ENCODE measurements around the gene CHST11.

DNA sequence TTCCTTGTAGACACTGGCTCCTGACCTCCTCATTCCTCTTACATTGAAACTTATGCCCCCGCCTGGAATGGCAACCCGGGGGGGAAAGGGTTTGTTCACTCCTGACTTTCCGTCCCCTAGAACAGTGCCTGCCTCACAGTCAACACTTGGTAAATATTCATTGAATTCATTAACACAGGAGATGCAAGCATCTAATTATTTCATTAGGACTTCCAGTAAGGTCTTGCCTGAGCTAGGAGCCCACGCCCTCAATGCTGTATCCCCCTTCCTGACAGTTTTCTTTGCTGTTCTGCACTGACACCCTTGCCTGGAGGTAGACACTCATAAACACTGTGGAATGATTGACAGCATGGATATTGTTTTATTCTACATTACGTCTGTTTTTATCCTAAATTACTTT, 49.3 kb upstream of the CHST11 start:
- TF ChIP-seq ZBTB8A (tag by site-specific recombination; IDR thresholded peaks at IDR 0.05) (no peak), ZNF266 (tag by site-specific recombination; IDR thresholded peaks at IDR 0.05; ENCODE audit: low read depth) (no peak), ZNF571 (tag by site-specific recombination; IDR thresholded peaks at IDR 0.05) (no peak), ZNF324 (tag by site-specific recombination; IDR thresholded peaks at IDR 0.05) (no peak), ZBTB7A (tag by site-specific recombination; IDR thresholded peaks at IDR 0.05; ENCODE audit: low read depth) (no peak)
- TF ChIP-seq, protein P1, sequence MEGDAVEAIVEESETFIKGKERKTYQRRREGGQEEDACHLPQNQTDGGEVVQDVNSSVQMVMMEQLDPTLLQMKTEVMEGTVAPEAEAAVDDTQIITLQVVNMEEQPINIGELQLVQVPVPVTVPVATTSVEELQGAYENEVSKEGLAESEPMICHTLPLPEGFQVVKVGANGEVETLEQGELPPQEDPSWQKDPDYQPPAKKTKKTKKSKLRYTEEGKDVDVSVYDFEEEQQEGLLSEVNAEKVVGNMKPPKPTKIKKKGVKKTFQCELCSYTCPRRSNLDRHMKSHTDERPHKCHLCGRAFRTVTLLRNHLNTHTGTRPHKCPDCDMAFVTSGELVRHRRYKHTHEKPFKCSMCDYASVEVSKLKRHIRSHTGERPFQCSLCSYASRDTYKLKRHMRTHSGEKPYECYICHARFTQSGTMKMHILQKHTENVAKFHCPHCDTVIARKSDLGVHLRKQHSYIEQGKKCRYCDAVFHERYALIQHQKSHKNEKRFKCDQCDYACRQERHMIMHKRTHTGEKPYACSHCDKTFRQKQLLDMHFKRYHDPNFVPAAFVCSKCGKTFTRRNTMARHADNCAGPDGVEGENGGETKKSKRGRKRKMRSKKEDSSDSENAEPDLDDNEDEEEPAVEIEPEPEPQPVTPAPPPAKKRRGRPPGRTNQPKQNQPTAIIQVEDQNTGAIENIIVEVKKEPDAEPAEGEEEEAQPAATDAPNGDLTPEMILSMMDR (tag by site-specific recombination; IDR thresholded peaks at IDR 0.05): no peak
- TF ChIP-seq, protein P2, sequence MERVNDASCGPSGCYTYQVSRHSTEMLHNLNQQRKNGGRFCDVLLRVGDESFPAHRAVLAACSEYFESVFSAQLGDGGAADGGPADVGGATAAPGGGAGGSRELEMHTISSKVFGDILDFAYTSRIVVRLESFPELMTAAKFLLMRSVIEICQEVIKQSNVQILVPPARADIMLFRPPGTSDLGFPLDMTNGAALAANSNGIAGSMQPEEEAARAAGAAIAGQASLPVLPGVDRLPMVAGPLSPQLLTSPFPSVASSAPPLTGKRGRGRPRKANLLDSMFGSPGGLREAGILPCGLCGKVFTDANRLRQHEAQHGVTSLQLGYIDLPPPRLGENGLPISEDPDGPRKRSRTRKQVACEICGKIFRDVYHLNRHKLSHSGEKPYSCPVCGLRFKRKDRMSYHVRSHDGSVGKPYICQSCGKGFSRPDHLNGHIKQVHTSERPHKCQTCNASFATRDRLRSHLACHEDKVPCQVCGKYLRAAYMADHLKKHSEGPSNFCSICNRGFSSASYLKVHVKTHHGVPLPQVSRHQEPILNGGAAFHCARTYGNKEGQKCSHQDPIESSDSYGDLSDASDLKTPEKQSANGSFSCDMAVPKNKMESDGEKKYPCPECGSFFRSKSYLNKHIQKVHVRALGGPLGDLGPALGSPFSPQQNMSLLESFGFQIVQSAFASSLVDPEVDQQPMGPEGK (tag by site-specific recombination; IDR thresholded peaks at IDR 0.05): no peak
- TF ChIP-seq, protein P3, sequence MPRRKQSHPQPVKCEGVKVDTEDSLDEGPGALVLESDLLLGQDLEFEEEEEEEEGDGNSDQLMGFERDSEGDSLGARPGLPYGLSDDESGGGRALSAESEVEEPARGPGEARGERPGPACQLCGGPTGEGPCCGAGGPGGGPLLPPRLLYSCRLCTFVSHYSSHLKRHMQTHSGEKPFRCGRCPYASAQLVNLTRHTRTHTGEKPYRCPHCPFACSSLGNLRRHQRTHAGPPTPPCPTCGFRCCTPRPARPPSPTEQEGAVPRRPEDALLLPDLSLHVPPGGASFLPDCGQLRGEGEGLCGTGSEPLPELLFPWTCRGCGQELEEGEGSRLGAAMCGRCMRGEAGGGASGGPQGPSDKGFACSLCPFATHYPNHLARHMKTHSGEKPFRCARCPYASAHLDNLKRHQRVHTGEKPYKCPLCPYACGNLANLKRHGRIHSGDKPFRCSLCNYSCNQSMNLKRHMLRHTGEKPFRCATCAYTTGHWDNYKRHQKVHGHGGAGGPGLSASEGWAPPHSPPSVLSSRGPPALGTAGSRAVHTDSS (tag by site-specific recombination; IDR thresholded peaks at IDR 0.05): no peak

Data from HEK293 (cell line).